HG02973 (cell line): ENCODE results near the gene EOLA1.
"Not testable (repeated sequence)": the region's sequence is repeated elsewhere in the genome, so short reads cannot be mapped to it uniquely, and the experiment has no call there.

Source experiments
- ATAC-seq: cut with Tn5 transposase; IDR thresholded peaks from one replicate; pipeline ENCODE4 v1.9.1; 2021; ENCODE audit warnings: moderate library complexity; ENCODE audit not compliant: unreplicated experiment

The EOLA1 gene

GRCh38 chrX:149540621-149541520, at the start of gene EOLA1:
EOLA1 (plus strand) TSS chrX:149541012; CDS start chrX:149545631, 4,619 bp downstream.
- peak; percentile 62 for ATAC-seq

- ATAC-seq, result no peak
Measured at GRCh38 chrX:149491812-149492211, 49.0 kb upstream of the EOLA1 start.

- no peak for ATAC-seq
Measured at GRCh38 chrX:149493567-149494562, 46.9 kb upstream of the EOLA1 start.

- no peak for ATAC-seq
Measured at GRCh38 chrX:149494844-149495565, 45.8 kb upstream of the EOLA1 start.

- no peak for ATAC-seq
Measured at GRCh38 chrX:149495573-149496071, 45.2 kb upstream of the EOLA1 start.

GRCh38 chrX:149497054-149497453, 43.8 kb upstream of the EOLA1 start:
- ATAC-seq, result no peak

- ATAC-seq, result no peak
Measured at GRCh38 chrX:149497626-149498025, 43.2 kb upstream of the EOLA1 start.

- ATAC-seq, result no peak
Measured at GRCh38 chrX:149498767-149499166, 42.0 kb upstream of the EOLA1 start.

- ATAC-seq, result no peak
Measured at GRCh38 chrX:149499766-149500165, 41.0 kb upstream of the EOLA1 start.

GRCh38 chrX:149502923-149503322, 37.9 kb upstream of the EOLA1 start:
- not testable (repeated sequence) for ATAC-seq

- ATAC-seq, result peak; percentile 63
Measured at GRCh38 chrX:149503446-149503845, 37.4 kb upstream of the EOLA1 start.

GRCh38 chrX:149504226-149504914, 36.4 kb upstream of the EOLA1 start:
- ATAC-seq, result peak; percentile 52

- ATAC-seq, result peak; percentile 54
Measured at GRCh38 chrX:149504915-149505651, 35.7 kb upstream of the EOLA1 start, which contains the start of gene IDS. IDS (minus strand) TSS chrX:149505306; CDS start chrX:149505137, 169 bp downstream.

- ATAC-seq, result no peak
Measured at GRCh38 chrX:149505671-149506070, 35.1 kb upstream of the EOLA1 start.

- no peak for ATAC-seq
Measured at GRCh38 chrX:149506349-149506748, 34.5 kb upstream of the EOLA1 start.

GRCh38 chrX:149508467-149508866, 32.3 kb upstream of the EOLA1 start:
- no peak for ATAC-seq

- peak; percentile 39 for ATAC-seq
Measured at GRCh38 chrX:149510386-149510785, 30.4 kb upstream of the EOLA1 start.

- no peak for ATAC-seq
Measured at GRCh38 chrX:149511081-149511480, 29.7 kb upstream of the EOLA1 start.

GRCh38 chrX:149512225-149512885, 28.5 kb upstream of the EOLA1 start:
- ATAC-seq, result peak; percentile 58
